Fibroblast of skin of back (primary cell): Measurements from ENCODE around the gene TSPAN9.

Source experiments
- DNase-seq: peaks from one replicate; pipeline ENCODE4 v3.0.0-alpha.2; 2013

Gene TSPAN9

DNA sequence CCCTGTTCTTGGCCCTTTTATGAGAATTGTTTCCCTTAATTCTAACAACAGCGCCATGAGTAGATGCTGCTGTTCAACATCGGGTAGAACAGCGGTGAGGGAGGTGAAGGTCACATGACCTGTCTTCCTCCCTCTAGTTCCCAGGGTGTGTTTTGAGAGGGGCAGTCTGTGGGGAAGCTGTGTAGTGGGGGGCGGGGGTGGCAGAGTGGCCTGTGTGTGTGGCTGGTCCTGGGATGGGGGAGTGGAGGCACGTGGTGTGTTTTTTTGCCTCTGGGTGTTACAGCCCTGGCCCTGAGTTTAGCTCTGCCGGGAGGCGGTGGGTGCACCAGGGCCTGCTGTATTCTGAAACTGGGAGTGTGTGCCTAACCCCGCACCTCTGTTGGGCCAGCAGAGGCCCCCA, 202.7 kb downstream of the TSPAN9 start:
- DNase-seq: no peak

DNA sequence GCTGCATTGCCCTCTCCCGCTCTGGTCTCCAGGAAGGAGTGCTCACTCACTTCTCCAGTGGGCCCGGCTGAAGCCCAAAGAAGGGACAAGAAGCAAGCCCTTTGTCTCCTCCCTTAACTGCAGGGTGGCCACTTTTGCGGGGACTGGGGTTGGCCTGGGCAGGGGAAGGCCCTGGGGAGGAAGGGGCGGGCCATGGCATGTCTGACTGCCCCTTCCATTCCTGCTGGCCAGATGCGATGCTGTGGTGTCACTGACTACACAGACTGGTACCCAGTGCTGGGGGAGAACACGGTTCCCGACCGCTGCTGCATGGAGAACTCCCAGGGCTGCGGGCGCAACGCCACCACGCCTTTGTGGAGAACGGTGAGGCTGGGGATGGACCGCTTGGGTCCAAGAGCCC, 203.8 kb downstream of the TSPAN9 start:
- DNase-seq: no peak

DNA sequence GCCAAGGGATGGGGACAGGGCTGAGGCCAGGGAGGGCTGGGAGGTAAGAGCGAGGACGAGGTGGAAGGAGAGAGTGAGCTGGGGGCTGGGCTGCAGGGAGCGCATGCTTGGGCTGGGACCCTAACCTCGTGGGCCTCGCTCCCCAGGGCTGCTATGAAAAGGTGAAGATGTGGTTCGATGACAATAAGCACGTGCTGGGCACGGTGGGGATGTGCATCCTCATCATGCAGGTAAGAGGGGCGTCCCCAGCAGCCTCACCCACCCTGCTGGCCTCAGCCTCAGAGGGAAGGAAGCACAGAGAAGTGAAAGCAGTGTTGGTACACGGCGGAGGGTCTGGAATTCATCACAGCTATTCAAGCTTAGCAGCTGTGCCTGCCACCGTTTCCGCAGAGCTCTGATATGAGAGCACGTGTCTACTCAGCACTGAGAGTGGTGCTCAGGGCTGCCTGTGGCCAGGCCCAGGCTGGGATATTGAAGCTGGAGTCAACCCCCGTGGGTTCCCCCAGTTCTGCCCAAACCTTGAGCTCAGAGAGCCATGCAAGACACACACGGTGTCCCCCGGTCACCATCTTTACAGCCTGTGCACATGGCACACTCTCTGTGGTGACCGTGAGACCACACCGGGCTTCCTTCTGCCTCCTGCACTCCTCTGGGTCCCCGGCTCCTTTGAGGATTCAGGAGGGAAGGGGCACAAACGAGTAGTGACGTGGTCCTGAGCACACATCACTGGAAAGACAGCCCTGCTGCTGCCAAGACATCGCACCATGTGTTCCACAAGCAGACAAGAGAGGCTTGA, 204.6 kb downstream of the TSPAN9 start:
- no peak for DNase-seq

DNA sequence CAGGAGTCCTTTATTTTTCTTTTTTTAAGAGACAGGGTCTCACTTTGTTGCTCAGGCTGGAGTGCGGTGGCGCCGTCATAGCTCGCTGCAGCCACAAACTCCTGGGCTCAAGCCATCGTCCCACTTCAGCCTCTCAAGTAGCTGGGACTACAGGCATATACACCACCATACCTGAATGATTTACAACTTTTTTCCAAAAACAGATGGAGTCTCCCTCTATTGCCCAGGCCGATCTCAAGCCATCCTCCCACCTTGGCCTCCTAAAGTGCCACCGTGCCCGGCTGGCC, 205.1 kb downstream of the TSPAN9 start:
- DNase-seq: no peak

DNA sequence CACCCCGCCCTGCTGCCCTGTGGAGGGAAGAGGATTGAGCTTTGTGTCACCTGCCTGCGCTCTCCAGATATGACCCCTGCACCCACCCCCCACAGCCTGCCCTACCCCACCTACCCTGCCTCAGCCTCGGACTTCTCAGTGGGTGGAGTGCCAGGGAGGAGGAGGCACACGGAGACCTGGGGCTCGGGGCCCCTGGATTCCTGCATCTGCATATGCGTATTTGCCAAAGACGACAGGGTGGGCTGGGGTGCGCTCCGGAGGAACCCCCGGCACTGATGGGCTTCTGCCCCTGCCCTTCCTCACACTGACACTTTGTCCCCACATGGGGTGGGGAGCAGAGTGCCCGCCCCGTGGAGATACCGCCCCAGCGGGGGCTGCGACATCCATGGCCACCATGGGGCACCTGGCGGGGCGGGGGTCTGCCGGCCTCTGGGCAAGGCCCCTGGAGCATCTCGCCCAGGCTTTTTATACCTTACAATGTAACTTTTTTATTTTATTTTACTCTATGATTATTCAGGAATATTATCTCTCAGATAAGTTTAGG, 206.0 kb downstream of the TSPAN9 start:
- no peak for DNase-seq

GRCh38 chr12:3284405-3284804, 207.2 kb downstream of the TSPAN9 start:
- DNase-seq: no peak

DNA sequence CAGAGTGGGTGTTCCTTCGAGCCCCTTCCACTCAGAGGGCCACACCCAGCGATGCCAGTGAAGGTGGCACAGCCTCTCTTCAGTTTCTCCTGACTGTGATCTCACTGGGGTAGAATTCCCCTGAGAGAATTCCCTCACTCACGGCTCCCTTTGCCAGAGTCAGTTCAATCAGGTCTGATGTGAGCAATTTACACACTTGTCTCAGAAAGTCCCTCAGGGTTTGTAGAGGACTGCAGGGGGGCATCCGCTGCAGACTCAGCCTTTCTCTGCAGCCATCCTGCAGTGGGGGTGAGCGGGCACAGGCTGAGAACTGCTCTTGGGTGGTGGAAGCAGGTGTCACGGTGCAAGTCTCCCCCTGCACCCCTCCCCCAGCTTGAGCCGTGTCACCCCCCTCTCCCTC, 208.4 kb downstream of the TSPAN9 start:
- no peak for DNase-seq

DNA sequence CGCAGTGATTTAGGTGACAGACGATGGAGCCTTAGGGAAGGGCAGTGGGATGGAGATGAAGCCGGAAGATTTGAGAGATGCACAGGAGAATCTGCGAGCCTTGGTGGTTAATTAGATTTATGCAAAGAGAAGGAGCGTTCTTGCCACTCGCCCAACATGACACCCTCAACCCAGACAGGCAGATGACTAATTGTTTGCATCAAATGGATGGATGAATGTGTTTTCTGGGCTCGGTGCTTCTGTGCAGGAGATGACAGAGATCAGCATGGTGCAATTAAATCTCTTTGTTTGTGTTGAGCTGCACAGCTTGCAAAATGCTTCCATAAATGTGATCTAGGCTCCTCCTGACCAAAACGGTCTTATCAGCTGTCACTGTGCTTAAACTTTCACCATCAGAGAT, 211.5 kb downstream of the TSPAN9 start:
- DNase-seq: no peak

DNA sequence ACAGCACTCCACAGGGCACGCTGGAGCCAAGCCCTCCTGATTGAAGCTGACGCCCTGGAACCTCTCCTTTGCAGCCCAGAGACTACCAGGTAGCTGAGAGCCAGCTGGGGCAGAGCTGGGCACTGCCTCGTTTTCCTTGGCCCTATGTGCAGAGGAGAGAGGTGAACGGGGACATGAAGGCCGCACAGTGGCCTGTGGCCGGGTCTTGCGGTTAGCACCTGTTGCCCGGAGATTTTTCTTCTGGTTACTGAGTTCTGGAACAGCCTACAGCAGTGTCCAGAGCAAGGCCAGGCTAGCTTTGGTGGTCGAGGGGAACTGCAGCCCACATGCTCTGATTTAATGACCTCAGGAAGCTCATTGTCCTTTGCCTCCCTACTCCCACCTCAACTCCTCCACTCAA, 212.5 kb downstream of the TSPAN9 start:
- no peak for DNase-seq

DNA sequence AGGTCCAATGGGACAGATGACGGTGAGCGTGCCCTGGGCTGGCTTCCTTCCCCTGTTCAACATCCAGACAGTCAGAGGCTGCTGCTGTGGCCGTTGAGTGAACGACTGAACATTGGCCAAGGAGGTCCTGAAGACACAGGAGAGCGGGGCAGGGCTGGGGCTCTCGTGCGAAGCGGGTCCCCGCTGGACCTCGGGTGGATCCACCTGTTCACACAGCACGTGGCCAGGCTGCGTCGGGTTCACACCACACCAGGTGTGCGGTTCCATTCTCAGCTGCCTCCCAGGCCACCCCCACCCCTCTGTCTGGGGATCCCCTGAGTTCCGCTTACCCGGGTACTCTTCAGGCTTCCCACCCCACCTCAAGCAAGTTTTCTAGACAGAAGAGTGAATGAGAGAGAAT, 214.8 kb downstream of the TSPAN9 start:
- DNase-seq: no peak

- no peak for DNase-seq
Observed at GRCh38 chr12:3292677-3293412, 215.7 kb downstream of the TSPAN9 start.

GRCh38 chr12:3293446-3294161, 216.4 kb downstream of the TSPAN9 start:
- peak; percentile 46 for DNase-seq

DNA sequence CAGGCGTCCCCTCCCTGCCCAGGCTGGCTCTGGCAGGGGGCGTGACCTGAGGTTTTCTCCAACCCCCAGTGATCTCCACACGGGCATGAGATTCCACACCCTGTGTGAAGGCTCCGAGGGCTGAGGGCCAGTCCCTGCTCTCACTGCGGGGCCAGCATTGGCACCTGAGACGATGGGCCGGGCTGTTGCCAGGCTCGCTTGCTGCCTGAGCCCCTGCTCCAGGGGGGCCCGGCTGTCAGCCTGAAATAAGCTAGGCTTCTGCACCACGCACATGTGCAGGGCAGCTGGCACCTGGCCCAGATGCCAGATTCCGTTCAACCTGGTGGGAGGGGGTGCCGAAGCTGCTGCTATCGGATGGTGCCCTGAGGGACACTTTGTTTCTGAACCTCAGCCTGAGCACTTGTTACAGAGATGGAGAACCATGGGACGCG, 217.3 kb downstream of the TSPAN9 start:
- no peak for DNase-seq

- DNase-seq: no peak
Observed at GRCh38 chr12:3295225-3295624, 218.0 kb downstream of the TSPAN9 start.

GRCh38 chr12:3295646-3296408, 218.6 kb downstream of the TSPAN9 start:
- no peak for DNase-seq

- DNase-seq: no peak
Observed at GRCh38 chr12:3296409-3296701, 219.2 kb downstream of the TSPAN9 start.

- DNase-seq: no peak
Observed at GRCh38 chr12:3298603-3299002, 221.4 kb downstream of the TSPAN9 start.

GRCh38 chr12:3299929-3300832, 223.0 kb downstream of the TSPAN9 start:
- peak; percentile 94 for DNase-seq

GRCh38 chr12:3300833-3301401, 223.7 kb downstream of the TSPAN9 start:
- no peak for DNase-seq

DNA sequence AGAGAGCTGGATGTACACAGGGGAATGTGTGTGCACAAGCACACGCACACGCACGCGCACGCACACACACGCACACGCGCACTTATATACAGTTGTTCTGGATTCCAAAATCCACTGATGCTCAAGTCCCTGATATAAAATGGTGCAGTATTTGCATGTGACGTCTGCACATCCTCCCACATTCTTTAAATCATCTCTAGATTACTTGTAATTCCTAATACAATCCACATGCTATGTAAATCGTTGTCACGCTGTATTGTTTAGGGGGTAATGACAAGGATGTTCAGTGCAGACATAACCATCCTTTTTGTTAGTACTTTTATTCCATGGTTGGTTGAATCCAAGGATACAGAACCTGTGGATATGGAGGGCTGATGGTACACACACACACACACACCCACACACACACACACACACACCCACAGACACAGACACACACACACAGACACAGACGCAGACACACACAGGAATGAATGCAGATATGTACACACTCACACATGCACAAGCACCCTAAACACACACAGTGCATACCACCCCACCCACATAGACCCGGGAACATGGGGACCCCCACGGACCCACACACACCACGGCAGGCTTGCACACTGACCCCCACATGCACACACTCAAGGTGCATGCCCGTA, 225.3 kb downstream of the TSPAN9 start:
- peak; percentile 42 for DNase-seq
